ENCODE data around the gene SERPINH1. TPM values are rescaled to one million over a fixed set of nuclear protein-coding genes. Genes with fewer than 3 reads are reported as not detected.

SERPINH1 gene
- total RNA-seq, 1 experiment from 2014 or later: 58.8 TPM

DNA sequence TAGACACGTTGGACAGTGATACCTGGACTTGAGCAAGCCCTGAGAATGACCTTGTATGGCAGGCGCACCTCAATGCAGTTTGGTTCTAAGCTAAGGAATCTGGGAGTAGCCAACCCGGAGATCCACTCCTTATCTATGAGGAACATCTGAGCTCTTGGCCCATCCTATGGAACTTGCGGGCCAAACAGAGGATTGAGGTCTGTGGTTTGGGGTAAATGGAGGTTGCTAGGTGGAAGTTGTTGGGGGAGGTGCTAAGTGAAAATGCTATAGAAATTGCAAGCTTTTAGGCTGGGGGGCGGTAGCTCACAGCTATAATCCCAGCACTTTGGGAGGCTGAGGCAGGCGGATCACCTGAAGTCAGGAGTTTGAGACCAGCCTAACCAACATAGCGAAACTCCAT lies 45.2 kb upstream of the SERPINH1 start:
- Mint-ChIP-seq H3K27ac (ENCODE audit: unreplicated experiment) (no peak overlapping the region), H3K27me3 (ENCODE audit: unreplicated experiment) (no peaks in the 10 kb centered on the region), H3K36me3 (ENCODE audit: insufficient read depth, unreplicated experiment) (no peaks in the 10 kb centered on the region), H3K9me3 (ENCODE audit: low read depth, unreplicated experiment) (no peaks in the 10 kb centered on the region), H3K4me1 (ENCODE audit: low read depth, unreplicated experiment) (no peaks in the 10 kb centered on the region), H3K4me3 (ENCODE audit: low read depth, unreplicated experiment) (no peak overlapping the region)
- TF ChIP-seq, protein P1, sequence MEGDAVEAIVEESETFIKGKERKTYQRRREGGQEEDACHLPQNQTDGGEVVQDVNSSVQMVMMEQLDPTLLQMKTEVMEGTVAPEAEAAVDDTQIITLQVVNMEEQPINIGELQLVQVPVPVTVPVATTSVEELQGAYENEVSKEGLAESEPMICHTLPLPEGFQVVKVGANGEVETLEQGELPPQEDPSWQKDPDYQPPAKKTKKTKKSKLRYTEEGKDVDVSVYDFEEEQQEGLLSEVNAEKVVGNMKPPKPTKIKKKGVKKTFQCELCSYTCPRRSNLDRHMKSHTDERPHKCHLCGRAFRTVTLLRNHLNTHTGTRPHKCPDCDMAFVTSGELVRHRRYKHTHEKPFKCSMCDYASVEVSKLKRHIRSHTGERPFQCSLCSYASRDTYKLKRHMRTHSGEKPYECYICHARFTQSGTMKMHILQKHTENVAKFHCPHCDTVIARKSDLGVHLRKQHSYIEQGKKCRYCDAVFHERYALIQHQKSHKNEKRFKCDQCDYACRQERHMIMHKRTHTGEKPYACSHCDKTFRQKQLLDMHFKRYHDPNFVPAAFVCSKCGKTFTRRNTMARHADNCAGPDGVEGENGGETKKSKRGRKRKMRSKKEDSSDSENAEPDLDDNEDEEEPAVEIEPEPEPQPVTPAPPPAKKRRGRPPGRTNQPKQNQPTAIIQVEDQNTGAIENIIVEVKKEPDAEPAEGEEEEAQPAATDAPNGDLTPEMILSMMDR (IDR thresholded peaks at IDR 0.05; ENCODE audit: unreplicated experiment): no peak
- BruUV-seq (replicated peaks): no TSS peak
- intact Hi-C loops (cut with micrococcal nuclease; ENCODE audit: unreplicated experiment): no loop called here
- no peak for DNase-seq
- CTCF ChIA-PET: no interaction called here

DNA sequence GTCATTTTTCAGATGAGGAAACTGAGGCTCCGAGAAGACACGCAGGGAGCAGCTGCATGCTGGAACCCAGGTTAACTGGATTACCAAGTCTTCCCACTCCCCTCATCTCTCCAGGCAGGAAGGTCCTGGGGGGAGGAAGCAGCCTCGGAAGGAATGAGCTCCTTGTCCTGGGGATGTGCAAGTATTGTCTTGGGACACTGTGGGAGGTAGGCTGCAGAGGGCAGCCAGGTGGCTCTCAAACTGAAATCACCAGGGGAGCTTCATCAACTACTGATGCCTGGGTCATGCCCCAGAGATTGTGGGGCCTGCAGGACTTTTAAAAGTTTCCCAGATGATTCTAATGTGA lies 43.9 kb upstream of the SERPINH1 start:
- Mint-ChIP-seq H3K4me3 (ENCODE audit: low read depth, unreplicated experiment) (no peak overlapping the region), H3K27ac (ENCODE audit: unreplicated experiment) (no peak overlapping the region), H3K36me3 (ENCODE audit: insufficient read depth, unreplicated experiment) (no peaks in the 10 kb centered on the region), H3K9me3 (ENCODE audit: low read depth, unreplicated experiment) (no peaks in the 10 kb centered on the region), H3K4me1 (ENCODE audit: low read depth, unreplicated experiment) (no peaks in the 10 kb centered on the region), H3K27me3 (ENCODE audit: unreplicated experiment) (peaks cover 3% of the 10 kb centered on the region)
- BruUV-seq (replicated peaks): no TSS peak
- intact Hi-C loops (cut with micrococcal nuclease; ENCODE audit: unreplicated experiment): no loop called here
- DNase-seq: no peak
- TF ChIP-seq, protein P1 (IDR thresholded peaks at IDR 0.05; ENCODE audit: unreplicated experiment): no peak
- CTCF ChIA-PET: no interaction called here

DNA sequence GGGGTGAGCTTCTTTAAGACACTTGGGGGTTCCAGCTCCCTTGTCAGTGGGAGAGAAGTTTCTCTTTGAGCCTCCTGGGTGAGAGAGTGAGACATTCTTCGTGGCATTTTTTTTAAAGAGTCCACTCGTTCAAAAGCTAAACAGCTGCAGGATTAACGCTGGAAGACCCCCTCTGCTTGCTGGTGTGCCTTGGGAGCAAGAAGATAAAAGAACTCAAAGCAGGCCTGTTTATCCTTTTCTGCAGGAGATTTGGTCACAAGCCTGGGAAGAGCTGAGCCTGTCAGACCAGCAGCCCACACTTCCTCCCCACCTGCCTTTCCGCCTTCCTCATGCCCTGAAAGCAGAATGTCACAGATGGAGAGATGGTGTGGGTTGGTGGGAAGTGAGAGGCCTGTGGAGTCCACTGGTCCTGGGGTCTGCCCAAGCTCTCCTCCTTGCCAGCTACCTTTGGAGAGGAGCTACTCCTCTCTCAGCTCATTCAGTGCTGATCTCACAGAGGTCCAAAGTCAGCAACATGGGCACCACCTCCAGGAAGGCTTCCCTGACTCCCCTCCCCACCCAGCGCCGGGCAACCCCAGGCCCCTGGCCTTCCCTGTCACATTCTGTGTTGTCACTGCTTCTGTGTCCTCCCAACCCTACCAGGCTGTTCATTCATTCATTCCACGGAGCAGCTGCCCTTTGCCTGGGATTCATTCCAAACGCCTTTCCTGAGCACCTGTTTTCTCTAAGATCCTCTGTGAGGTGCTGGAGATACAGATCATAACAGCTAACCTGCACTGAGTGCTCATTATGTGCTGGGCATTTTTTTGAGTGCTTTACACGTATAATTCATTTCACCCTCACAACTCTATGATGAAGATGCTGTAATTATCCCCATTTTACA lies 43.0 kb upstream of the SERPINH1 start:
- TF ChIP-seq, protein P1 (IDR thresholded peaks at IDR 0.05; ENCODE audit: unreplicated experiment): no peak
- CTCF ChIA-PET: no interaction called here
- no TSS peak for BruUV-seq (replicated peaks)
- H3K4me3 Mint-ChIP-seq (ENCODE audit: low read depth, unreplicated experiment): no peak overlapping the region
- no peaks in the 10 kb centered on the region for H3K36me3 Mint-ChIP-seq (ENCODE audit: insufficient read depth, unreplicated experiment)
- no peak for DNase-seq
- H3K27me3 Mint-ChIP-seq (ENCODE audit: unreplicated experiment): peaks cover 12% of the 10 kb centered on the region
- no peaks in the 10 kb centered on the region for H3K9me3 Mint-ChIP-seq (ENCODE audit: low read depth, unreplicated experiment)
- no peak overlapping the region for H3K27ac Mint-ChIP-seq (ENCODE audit: unreplicated experiment)
- intact Hi-C loops (cut with micrococcal nuclease; ENCODE audit: unreplicated experiment): no loop called here
- no peaks in the 10 kb centered on the region for H3K4me1 Mint-ChIP-seq (ENCODE audit: low read depth, unreplicated experiment)

DNA sequence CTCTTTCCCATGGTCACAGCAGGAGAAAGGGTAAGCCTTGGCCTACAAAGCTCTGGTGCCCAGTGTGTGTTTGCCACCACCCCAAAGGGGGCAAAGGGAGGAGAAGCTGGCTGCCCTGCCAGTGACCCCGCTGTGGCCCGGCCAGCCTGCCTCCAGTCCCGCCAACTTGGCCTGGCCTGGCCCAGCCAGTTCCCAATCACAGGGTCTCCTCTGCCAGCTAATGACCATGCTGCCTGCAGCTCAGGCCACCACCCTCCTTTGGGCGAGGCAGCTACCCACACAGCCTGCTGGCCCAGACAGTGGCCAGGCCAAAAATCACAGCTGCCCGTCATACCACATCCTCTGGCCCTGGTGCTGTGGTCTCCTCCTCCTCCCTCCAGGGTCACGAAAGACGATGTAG lies 41.4 kb upstream of the SERPINH1 start:
- Mint-ChIP-seq H3K36me3 (ENCODE audit: insufficient read depth, unreplicated experiment) (peaks cover 1% of the 10 kb centered on the region), H3K9me3 (ENCODE audit: low read depth, unreplicated experiment) (no peaks in the 10 kb centered on the region), H3K4me1 (ENCODE audit: low read depth, unreplicated experiment) (no peaks in the 10 kb centered on the region), H3K27me3 (ENCODE audit: unreplicated experiment) (peaks cover 23% of the 10 kb centered on the region), H3K27ac (ENCODE audit: unreplicated experiment) (no peak overlapping the region), H3K4me3 (ENCODE audit: low read depth, unreplicated experiment) (no peak overlapping the region)
- BruUV-seq (replicated peaks): no TSS peak
- TF ChIP-seq, protein P1 (IDR thresholded peaks at IDR 0.05; ENCODE audit: unreplicated experiment): no peak
- intact Hi-C loops (cut with micrococcal nuclease; ENCODE audit: unreplicated experiment): no loop called here
- no peak for DNase-seq
- CTCF ChIA-PET: no interaction called here

Measured in Calu3 (cell line).